GDM1 (cell line): ENCODE results near the gene USP30.

Experiments
- DNase-seq: peaks from one replicate; lab custom pipeline; 2025; lab: John Stamatoyannopoulos, UW

Gene USP30

GRCh38 chr12:109097435-109098182, 45.2 kb downstream of the USP30 start, which contains the start of gene UNG:
UNG (plus strand) TSS chr12:109097597; CDS start chr12:109097680, 83 bp downstream.
- DNase-seq = peak; percentile 93

DNA sequence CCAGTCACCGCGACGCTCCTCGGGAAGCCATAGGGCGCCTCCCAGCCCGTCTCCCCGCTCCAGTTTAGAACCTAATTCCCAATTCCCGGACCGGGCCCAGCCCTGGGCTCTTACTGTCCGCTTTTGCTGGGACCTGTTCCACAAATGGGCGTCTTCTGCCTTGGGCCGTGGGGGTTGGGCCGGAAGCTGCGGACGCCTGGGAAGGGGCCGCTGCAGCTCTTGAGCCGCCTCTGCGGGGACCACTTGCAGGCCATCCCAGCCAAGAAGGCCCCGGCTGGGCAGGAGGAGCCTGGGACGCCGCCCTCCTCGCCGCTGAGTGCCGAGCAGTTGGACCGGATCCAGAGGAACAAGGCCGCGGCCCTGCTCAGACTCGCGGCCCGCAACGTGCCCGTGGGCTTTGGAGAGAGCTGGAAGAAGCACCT, 45.8 kb downstream of the USP30 start:
- DNase-seq = no peak

- no peak for DNase-seq
Measured at GRCh38 chr12:109098651-109099050, 46.3 kb downstream of the USP30 start.

- DNase-seq = no peak
Measured at GRCh38 chr12:109099431-109100020, 47.1 kb downstream of the USP30 start.

DNA sequence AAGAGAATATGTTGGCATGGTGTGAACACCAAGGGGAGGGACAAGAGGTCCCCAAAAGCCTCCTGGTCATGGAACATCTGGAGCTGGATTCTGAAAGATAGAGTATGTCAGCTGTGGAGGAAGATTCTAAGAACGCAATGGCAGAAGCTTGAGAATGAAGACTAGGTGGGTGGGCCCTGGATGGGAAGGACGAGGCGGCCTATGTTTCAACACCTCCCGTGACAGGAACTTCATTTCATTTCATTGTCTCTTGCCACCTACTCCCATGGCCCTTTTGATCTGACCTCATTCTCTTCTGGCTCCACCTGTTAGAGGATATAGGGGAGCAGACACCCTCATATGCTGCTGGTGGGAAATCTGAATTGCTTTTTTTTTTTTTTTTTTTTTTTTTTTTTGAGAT, 48.4 kb downstream of the USP30 start:
- DNase-seq = no peak

GRCh38 chr12:109102491-109102890, 50.1 kb downstream of the USP30 start:
- no peak for DNase-seq

- DNase-seq = no peak
Measured at GRCh38 chr12:109105176-109105575, 52.8 kb downstream of the USP30 start.

- no peak for DNase-seq
Measured at GRCh38 chr12:109109746-109110350, 57.5 kb downstream of the USP30 start.

DNA sequence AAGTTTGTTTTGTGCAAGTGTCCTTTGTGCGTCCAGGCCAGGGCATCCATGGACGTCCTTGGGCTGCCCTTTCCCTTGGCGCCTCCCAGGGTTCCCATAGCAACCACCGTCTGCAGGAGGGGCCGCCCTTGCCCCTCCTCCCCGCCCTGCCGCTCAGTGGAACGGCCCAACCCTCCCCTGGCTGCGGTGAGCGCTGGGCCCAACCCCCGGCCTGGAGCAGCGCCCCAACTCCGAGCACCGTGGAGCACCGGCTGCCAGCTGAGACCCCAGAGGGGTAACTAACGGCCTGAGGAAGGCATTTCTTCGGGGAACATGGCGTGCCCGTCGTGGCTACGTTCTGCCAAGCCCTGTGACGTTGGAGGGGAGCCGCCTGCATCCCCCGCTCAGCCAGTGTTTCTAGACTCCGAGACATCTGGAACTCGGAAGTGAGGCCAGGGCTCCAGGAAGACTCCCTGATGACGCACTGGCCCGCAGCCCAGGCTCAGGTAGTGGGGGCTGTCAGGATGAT, 58.7 kb downstream of the USP30 start:
- DNase-seq = no peak

DNA sequence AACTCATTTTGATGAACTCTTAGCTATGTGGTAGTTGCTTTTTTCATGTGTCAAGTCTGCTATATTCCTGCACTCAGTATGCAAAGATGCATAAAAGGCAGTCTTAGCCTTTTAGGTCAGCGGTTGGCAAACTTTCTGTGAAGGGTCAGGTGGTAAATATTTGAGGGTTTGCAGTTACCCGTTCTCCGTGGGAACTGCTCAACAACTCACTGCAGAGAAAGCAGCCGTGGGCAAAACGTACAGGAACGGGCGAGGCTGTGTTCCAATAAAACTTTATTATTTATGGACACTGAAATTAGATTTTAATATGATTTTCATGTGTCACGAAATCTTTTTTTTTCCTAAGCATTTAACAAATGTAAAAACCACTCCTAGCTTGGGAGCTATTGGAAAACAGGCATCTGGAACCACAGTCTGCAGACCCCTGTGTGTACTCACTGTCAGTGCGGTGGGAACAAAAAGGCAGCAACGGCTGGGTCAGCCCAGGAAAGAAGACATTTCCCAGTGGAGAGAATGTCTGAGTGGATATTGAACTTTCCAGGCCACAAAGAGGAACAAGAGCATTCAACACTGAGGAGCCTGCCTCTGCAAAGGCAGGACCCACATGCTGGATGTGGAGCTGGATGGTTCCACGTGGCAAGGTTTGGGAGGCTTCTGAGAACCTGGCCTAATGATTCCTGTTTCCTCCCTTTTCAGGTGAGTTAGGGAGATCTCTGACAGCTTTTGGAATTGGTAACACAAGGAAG, 60.5 kb downstream of the USP30 start:
- DNase-seq = no peak

DNA sequence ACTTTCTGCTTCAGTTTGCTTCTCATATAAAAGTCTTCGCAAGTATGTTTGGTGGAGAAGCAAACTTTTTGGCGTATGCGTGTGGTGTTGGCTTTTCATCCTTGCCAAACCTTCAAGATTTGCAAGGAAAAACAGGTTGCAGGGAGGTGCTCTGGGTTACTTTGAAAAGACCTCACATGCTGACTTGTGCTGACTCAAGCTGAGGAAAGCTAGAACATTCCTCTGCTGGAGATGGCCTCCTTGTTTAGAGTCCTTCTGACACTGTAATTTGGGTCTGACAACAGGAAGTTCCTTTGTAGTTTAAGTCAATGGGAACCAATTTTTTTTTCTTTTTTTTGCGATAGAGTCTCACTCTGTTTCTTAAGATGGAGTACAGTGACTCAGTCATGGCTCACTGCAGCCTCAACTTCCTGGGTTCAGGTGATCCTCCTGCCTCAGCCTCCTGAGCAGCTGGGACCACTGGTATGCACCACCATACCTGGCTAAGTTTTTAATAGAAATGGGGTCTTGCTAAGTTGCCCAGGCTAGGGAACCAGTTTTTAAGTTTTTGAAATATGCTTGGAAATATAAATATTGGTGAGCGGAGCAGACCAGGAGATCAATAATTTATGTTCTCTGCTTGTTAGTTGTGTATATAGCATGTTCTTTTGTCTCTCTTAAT, 61.4 kb downstream of the USP30 start:
- DNase-seq = no peak

- no peak for DNase-seq
Measured at GRCh38 chr12:109114644-109115043, 62.3 kb downstream of the USP30 start.

GRCh38 chr12:109115404-109115757, 63.0 kb downstream of the USP30 start:
- DNase-seq = no peak

DNA sequence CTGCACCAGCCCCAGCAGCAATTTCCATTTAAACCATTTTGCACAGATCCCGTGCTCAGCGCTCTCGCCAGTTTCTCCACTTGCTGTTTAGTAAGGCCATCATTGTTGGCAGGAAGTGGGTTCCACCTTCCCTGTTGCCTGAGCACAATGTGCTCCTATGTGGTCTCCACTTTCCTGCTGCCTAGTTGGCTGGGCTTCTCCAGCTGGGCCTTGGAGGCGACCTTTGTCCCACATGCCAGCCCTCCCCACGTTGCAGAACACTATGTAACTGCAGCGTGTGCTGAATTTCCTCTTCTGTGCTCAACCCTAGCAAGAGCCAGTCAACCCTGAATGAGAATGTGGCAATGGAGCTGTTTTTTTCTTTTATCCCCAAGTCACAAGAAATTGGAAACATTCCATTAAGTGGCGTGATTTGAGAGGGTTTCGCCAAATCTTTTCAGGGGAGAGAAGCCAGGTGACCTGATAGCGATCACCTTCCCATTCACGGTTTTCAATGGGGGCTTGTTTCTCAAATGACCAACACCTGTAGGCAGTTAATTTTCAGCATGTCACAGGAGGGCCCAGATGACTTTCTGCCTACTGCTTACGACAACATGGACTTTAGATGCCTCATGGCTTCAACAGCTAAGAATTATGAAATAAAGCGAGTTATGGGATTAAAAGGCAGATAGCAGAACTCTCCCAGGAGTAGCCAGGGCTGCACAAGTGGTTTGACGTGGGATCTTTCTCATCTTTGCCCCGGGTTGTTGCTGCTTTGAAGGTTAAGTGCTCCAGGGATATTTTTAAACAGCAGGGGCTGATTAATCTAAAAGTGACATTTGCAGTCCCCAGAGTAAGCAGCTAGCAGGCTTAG, 63.6 kb downstream of the USP30 start, which contains the start of gene ACACB:
TSS of gene ACACB (plus strand) at position 830 of the 853 bp plus-strand sequence. CDS start 22,819 bp downstream, outside the sequence.
- DNase-seq = peak; percentile 10

GRCh38 chr12:109116611-109116949, 64.2 kb downstream of the USP30 start:
- no peak for DNase-seq

GRCh38 chr12:109120095-109120494, 67.7 kb downstream of the USP30 start:
- no peak for DNase-seq

- no peak for DNase-seq
Measured at GRCh38 chr12:109120557-109120956, 68.2 kb downstream of the USP30 start.

GRCh38 chr12:109121346-109121880, 69.0 kb downstream of the USP30 start:
- no peak for DNase-seq

DNA sequence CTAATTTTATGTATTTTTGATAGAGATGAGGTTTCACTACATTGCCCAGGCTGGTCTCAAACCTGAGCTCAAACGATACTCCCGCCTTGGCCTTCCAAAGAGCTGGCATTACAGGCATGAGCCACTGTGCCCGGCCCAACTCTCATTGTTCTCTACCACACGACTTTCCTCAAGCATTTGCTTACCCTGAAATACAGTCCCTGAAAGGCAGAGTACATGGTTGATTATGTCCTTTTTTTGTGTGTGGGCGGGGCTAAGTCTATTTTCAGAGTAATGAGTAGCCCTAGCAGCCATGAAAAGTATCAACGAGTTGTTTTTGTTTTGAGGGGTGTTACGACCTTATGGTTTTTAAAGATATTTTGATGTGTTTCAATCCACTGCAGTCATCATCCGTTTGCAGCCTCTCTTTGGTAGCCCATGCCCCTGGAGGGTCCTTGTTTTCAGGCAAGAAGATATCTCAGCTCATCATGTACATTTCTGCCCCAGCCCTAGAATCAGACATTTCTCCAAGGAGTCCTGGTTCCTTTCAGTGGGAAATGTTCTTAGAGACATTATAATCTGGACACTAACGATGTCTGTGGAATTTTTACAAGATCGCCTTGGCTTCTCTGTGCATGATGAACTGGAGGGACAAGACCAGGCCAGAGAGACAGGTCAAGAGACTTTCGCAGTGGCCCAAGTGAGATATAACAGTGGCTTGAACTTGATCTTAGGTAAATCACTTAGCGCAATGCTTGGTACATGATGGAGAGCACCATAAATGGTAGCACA, 72.7 kb downstream of the USP30 start:
- DNase-seq = no peak

DNA sequence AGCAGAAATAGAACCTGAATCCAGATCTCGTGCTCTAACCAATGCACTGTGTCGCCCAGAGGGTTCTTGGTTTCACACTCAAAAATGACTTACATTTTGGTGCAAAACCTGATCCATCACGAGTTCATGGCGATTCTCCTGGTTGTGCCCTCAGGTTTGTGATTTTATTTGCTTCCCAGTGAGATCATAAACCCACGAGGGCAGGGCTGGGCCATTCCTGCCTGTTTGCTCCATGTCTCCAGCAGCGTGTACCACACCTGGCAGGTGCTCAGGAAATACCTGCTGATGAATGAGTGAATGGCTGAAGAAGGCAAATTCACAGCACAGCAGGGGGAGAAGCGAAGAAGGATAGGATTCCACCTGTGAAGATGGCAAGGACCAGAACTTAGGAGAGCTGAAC, 73.4 kb downstream of the USP30 start:
- no peak for DNase-seq
